GM12891 (cell line): ENCODE measurements around the gene HORMAD2.

Source experiments
- DNase-seq: peaks from one replicate; pipeline ENCODE4 v3.0.0; 2011; ENCODE audit warnings: low spot score; ENCODE audit not compliant: insufficient read length
- FAIRE-seq: peaks from 2 replicates; lab custom pipeline; 2011; peaks lifted over from hg19 to GRCh38; lab: Jason Lieb, UNC
- PAX5 ChIP-seq: IDR thresholded peaks from 2 replicates; pipeline ENCODE4 v1.6.1; 2011; ENCODE audit warnings: low read length, moderate library complexity, mild to moderate bottlenecking; ENCODE audit not compliant: insufficient read depth, severe bottlenecking
- POLR2A ChIP-seq: IDR thresholded peaks from 2 replicates; pipeline ENCODE4 v1.6.1; 2011; ENCODE audit warnings: low read depth, low read length, control low read depth
- POLR2AphosphoS5 ChIP-seq: IDR thresholded peaks from 2 replicates; pipeline ENCODE4 v1.6.1; 2011; ENCODE audit warnings: low read depth, low read length, control low read depth
- POU2F2 ChIP-seq: IDR thresholded peaks from 2 replicates; pipeline ENCODE4 v1.6.1; 2011; ENCODE audit warnings: low read depth, mild to moderate bottlenecking, control low read depth, low read length, moderate library complexity
- SPI1 ChIP-seq: IDR thresholded peaks from 2 replicates; pipeline ENCODE4 v1.6.1; 2011; ENCODE audit warnings: low read depth, low read length, control low read depth
- TAF1 ChIP-seq: IDR thresholded peaks from 2 replicates; pipeline ENCODE4 v1.6.1; 2011; ENCODE audit warnings: low read depth, low read length, control low read depth

The HORMAD2 gene

GRCh38 chr22:30178181-30179126, 98.2 kb downstream of the HORMAD2 start:
- DNase-seq, result no peak
- TF ChIP-seq PAX5 (no peak), POLR2A (no peak), POU2F2 (no peak), SPI1 (no peak), TAF1 (no peak), POLR2AphosphoS5 (no peak)
- FAIRE-seq, result no peak

GRCh38 chr22:30180616-30181015, 100.4 kb downstream of the HORMAD2 start:
- TF ChIP-seq PAX5, result no peak
- TF ChIP-seq TAF1, result no peak
- TF ChIP-seq SPI1, result no peak
- no peak for TF ChIP-seq POU2F2
- TF ChIP-seq POLR2A, result no peak
- TF ChIP-seq POLR2AphosphoS5, result no peak
- no peak for DNase-seq
- peak; percentile 45 for FAIRE-seq

GRCh38 chr22:30181459-30182349, 101.4 kb downstream of the HORMAD2 start:
- DNase-seq (no peak), FAIRE-seq (no peak)
- no peak for TF ChIP-seq TAF1
- no peak for TF ChIP-seq PAX5
- TF ChIP-seq SPI1, result no peak

GRCh38 chr22:30182350-30182745, 102.1 kb downstream of the HORMAD2 start:
- FAIRE-seq (no peak), DNase-seq (no peak)
- TF ChIP-seq TAF1, result no peak

GRCh38 chr22:30182815-30183214, 102.6 kb downstream of the HORMAD2 start:
- FAIRE-seq, result no peak
- TF ChIP-seq PAX5 (no peak), SPI1 (no peak), POLR2A (no peak), POU2F2 (no peak), TAF1 (no peak), POLR2AphosphoS5 (no peak)

GRCh38 chr22:30183271-30183670, 103.0 kb downstream of the HORMAD2 start:
- FAIRE-seq (no peak), DNase-seq (no peak)

More at GRCh38 chr22:30182815-30183214, 102.6 kb downstream of the HORMAD2 start:
- DNase-seq, result no peak

GRCh38 chr22:30183861-30184278, 103.6 kb downstream of the HORMAD2 start:
- no peak for TF ChIP-seq SPI1
- TF ChIP-seq TAF1, result no peak
- no peak for TF ChIP-seq POLR2AphosphoS5
- TF ChIP-seq POLR2A, result no peak
- TF ChIP-seq PAX5, result no peak
- 0 out of 2 replicates have a peak, but pooled peaks have one; percentile 14 for TF ChIP-seq POU2F2
- FAIRE-seq (no peak), DNase-seq (no peak)

More at GRCh38 chr22:30183271-30183670, 103.0 kb downstream of the HORMAD2 start:
- TF ChIP-seq POLR2AphosphoS5 (no peak), TAF1 (no peak)

GRCh38 chr22:30185129-30185528, 104.9 kb downstream of the HORMAD2 start:
- no peak for TF ChIP-seq POU2F2
- TF ChIP-seq SPI1, result no peak
- no peak for TF ChIP-seq TAF1
- no peak for TF ChIP-seq PAX5
- no peak for TF ChIP-seq POLR2AphosphoS5
- no peak for TF ChIP-seq POLR2A
- no peak for FAIRE-seq

GRCh38 chr22:30185549-30185948, 105.3 kb downstream of the HORMAD2 start:
- DNase-seq, result no peak
- TF ChIP-seq POLR2A (no peak), SPI1 (no peak), POLR2AphosphoS5 (no peak)
- no peak for FAIRE-seq

More at GRCh38 chr22:30185129-30185528, 104.9 kb downstream of the HORMAD2 start:
- DNase-seq, result no peak

- no peak for DNase-seq
- FAIRE-seq, result no peak
- no peak for TF ChIP-seq SPI1
- no peak for TF ChIP-seq POLR2A
- TF ChIP-seq TAF1, result no peak
- no peak for TF ChIP-seq POU2F2
- no peak for TF ChIP-seq PAX5
- TF ChIP-seq POLR2AphosphoS5, result no peak
Measured at GRCh38 chr22:30186041-30186440, 105.8 kb downstream of the HORMAD2 start.
